ENCODE data around the gene CHSY3.

Gene CHSY3

GRCh38 chr5:130096483-130096882 lies 192.2 kb downstream of the CHSY3 start:
- no peak for DNase-seq (ENCODE audit: low read depth in 2 of 2)

GRCh38 chr5:130099008-130099407 lies 194.7 kb downstream of the CHSY3 start:
- no peak for DNase-seq (ENCODE audit: low read depth in 2 of 2)

- no peak for DNase-seq (ENCODE audit: low read depth in 2 of 2)
These were observed 198.1 kb downstream of the CHSY3 start for GRCh38 chr5:130102375-130102774.

GRCh38 chr5:130102960-130103359 lies 198.7 kb downstream of the CHSY3 start:
- DNase-seq (ENCODE audit: low read depth in 2 of 2): no peak

GRCh38 chr5:130104895-130105688 lies 200.8 kb downstream of the CHSY3 start:
- no peak for DNase-seq (ENCODE audit: low read depth in 2 of 2)

GRCh38 chr5:130106480-130106879 lies 202.2 kb downstream of the CHSY3 start:
- no peak for DNase-seq (ENCODE audit: low read depth in 2 of 2)

- DNase-seq (ENCODE audit: low read depth in 2 of 2): no peak
These were observed 204.9 kb downstream of the CHSY3 start for GRCh38 chr5:130109152-130109551.

- no peak for DNase-seq (ENCODE audit: low read depth in 2 of 2)
These were observed 206.1 kb downstream of the CHSY3 start for GRCh38 chr5:130110328-130110727.

GRCh38 chr5:130111746-130112145 lies 207.5 kb downstream of the CHSY3 start:
- no peak for DNase-seq (ENCODE audit: low read depth in 2 of 2)

GRCh38 chr5:130112246-130112645 lies 208.0 kb downstream of the CHSY3 start:
- no peak for DNase-seq (ENCODE audit: low read depth in 2 of 2)

GRCh38 chr5:130115686-130116085 lies 211.4 kb downstream of the CHSY3 start:
- DNase-seq (ENCODE audit: low read depth in 2 of 2): no peak

GRCh38 chr5:130116462-130116861 lies 212.2 kb downstream of the CHSY3 start:
- no peak for DNase-seq (ENCODE audit: low read depth in 2 of 2)

- DNase-seq (ENCODE audit: low read depth in 2 of 2): no peak
These were observed 212.7 kb downstream of the CHSY3 start for GRCh38 chr5:130116972-130117371.

GRCh38 chr5:130126746-130127145 lies 222.5 kb downstream of the CHSY3 start:
- DNase-seq (ENCODE audit: low read depth in 2 of 2): no peak

GRCh38 chr5:130135506-130135905 lies 231.2 kb downstream of the CHSY3 start:
- DNase-seq (ENCODE audit: low read depth in 2 of 2): no peak

- DNase-seq (ENCODE audit: low read depth in 2 of 2): no peak
These were observed 232.0 kb downstream of the CHSY3 start for GRCh38 chr5:130136300-130136699.

GRCh38 chr5:130137681-130138080 lies 233.4 kb downstream of the CHSY3 start:
- no peak for DNase-seq (ENCODE audit: low read depth in 2 of 2)

GRCh38 chr5:130138406-130139045 lies 234.3 kb downstream of the CHSY3 start:
- DNase-seq (ENCODE audit: low read depth in 2 of 2): no peak

GRCh38 chr5:130141659-130142320 lies 237.5 kb downstream of the CHSY3 start:
- DNase-seq (ENCODE audit: low read depth in 2 of 2): no peak

GRCh38 chr5:130151239-130151638 lies 247.0 kb downstream of the CHSY3 start:
- no peak for DNase-seq (ENCODE audit: low read depth in 2 of 2)

- DNase-seq (ENCODE audit: low read depth in 2 of 2): no peak
These were observed 251.2 kb downstream of the CHSY3 start for GRCh38 chr5:130155345-130156011.

GRCh38 chr5:130158036-130158435 lies 253.8 kb downstream of the CHSY3 start:
- DNase-seq (ENCODE audit: low read depth in 2 of 2): no peak
